Osteoblast (primary cell): Measurements from ENCODE around the gene GALNT9. TPM values are rescaled to one million over a fixed set of nuclear protein-coding genes. Genes with fewer than 3 reads are reported as not detected.
"Not testable (repeated sequence)": the region's sequence is repeated elsewhere in the genome, so short reads cannot be mapped to it uniquely, and the experiment has no call there.

Source experiments
- DNase-seq: peaks from one replicate; pipeline ENCODE4 v3.0.0; 2011; ENCODE audit warnings: low spot score, mixed read lengths; ENCODE audit not compliant: insufficient read length; ENCODE audit errors: missing footprints
- H2AFZ ChIP-seq: 2 replicates; pipeline ENCODE4 v1.6.0; 2011; ENCODE audit warnings: mild to moderate bottlenecking, low read length
- H3K27ac ChIP-seq: 2 replicates; pipeline ENCODE4 v1.5.1; 2011; ENCODE audit warnings: mild to moderate bottlenecking, low read depth, low read length, moderate library complexity
- H3K27me3 ChIP-seq: 2 replicates; pipeline ENCODE4 v1.6.0; 2012; ENCODE audit warnings: mild to moderate bottlenecking, control low read depth, inconsistent platforms, low read length, moderate library complexity; ENCODE audit not compliant: insufficient read depth
- H3K36me3 ChIP-seq: 2 replicates; pipeline ENCODE4 v1.5.1; 2011; ENCODE audit warnings: mild to moderate bottlenecking, low read length, control low read depth, moderate library complexity; ENCODE audit not compliant: insufficient read depth
- H3K4me1 ChIP-seq: 2 replicates; pipeline ENCODE4 v1.5.1; 2011; ENCODE audit warnings: mild to moderate bottlenecking, low read length, control low read depth, moderate library complexity; ENCODE audit not compliant: insufficient read depth
- H3K4me2 ChIP-seq: 2 replicates; pipeline ENCODE4 v1.6.0; 2011; ENCODE audit warnings: mild to moderate bottlenecking, low read length; ENCODE audit not compliant: insufficient read depth
- H3K4me3 ChIP-seq: fragments of 200-600 bp; sonication (generic); 3 replicates; pipeline ENCODE4 v1.5.1; 2012; ENCODE audit warnings: mild to moderate bottlenecking, low read length, inconsistent platforms; ENCODE audit not compliant: insufficient read depth
- H3K79me2 ChIP-seq: 2 replicates; pipeline ENCODE4 v1.6.0; 2012; ENCODE audit warnings: mild to moderate bottlenecking, low read length, control low read depth, inconsistent platforms; ENCODE audit not compliant: insufficient read depth
- H3K9me3 ChIP-seq: 2 replicates; pipeline ENCODE4 v1.5.1; 2011; ENCODE audit warnings: low read depth, low read length, control low read depth
- H4K20me1 ChIP-seq: 2 replicates; pipeline ENCODE4 v1.6.0; 2012; ENCODE audit warnings: mild to moderate bottlenecking, low read length, control low read depth; ENCODE audit not compliant: insufficient read depth
- CTCF ChIP-seq: IDR thresholded peaks from 2 replicates; pipeline ENCODE4 v1.5.1; 2011; ENCODE audit warnings: mild to moderate bottlenecking, low read depth, low read length, moderate library complexity; ENCODE audit errors: extremely low read depth
- total RNA-seq: library from RNA; depleted of rRNA; stranded (reverse); fragments of >200 nt; gene quantifications from 2 replicates; pipeline ENCODE4 v1.2.3, GENCODE V29; 2012

GALNT9 gene
- total RNA-seq, 1 donor, result 0.36 TPM

GRCh38 chr12:132302466-132303358 lies 26.7 kb downstream of the GALNT9 start:
- Histone ChIP-seq H3K79me2 (no peaks in the 10 kb centered on the region), H4K20me1 (no peaks in the 10 kb centered on the region), H2AFZ (no peak overlapping the region), H3K27ac (no peak overlapping the region), H3K4me1 (no peaks in the 10 kb centered on the region), H3K36me3 (no peaks in the 10 kb centered on the region), H3K27me3 (no peaks in the 10 kb centered on the region), H3K4me3 (no peak overlapping the region), H3K4me2 (no peak overlapping the region), H3K9me3 (no peaks in the 10 kb centered on the region)
- no peak for TF ChIP-seq CTCF
- DNase-seq, result no peak

GRCh38 chr12:132300789-132301722 lies 28.3 kb downstream of the GALNT9 start:
- Histone ChIP-seq H3K4me1 (no peaks in the 10 kb centered on the region), H2AFZ (no peak overlapping the region), H3K36me3 (no peaks in the 10 kb centered on the region), H3K4me3 (no peak overlapping the region), H3K9me3 (no peaks in the 10 kb centered on the region), H3K27ac (no peak overlapping the region), H3K27me3 (no peaks in the 10 kb centered on the region), H4K20me1 (no peaks in the 10 kb centered on the region), H3K4me2 (no peak overlapping the region), H3K79me2 (no peaks in the 10 kb centered on the region)
- TF ChIP-seq CTCF, result no peak
- DNase-seq, result no peak

GRCh38 chr12:132296063-132296462 lies 33.3 kb downstream of the GALNT9 start:
- H3K4me1 ChIP-seq, result no peaks in the 10 kb centered on the region
- H3K27me3 ChIP-seq, result peaks cover 3% of the 10 kb centered on the region
- H3K4me2 ChIP-seq, result no peak overlapping the region
- DNase-seq, result no peak
- no peaks in the 10 kb centered on the region for H3K79me2 ChIP-seq
- H3K9me3 ChIP-seq, result no peaks in the 10 kb centered on the region
- no peak overlapping the region for H3K4me3 ChIP-seq
- no peak for TF ChIP-seq CTCF
- H3K27ac ChIP-seq, result no peak overlapping the region
- no peak overlapping the region for H2AFZ ChIP-seq
- no peaks in the 10 kb centered on the region for H3K36me3 ChIP-seq
- no peaks in the 10 kb centered on the region for H4K20me1 ChIP-seq

- H4K20me1 ChIP-seq, H3K4me3 ChIP-seq, H3K79me2 ChIP-seq, H3K36me3 ChIP-seq, H3K27ac ChIP-seq, DNase-seq, H2AFZ ChIP-seq, H3K4me1 ChIP-seq, H3K4me2 ChIP-seq, H3K9me3 ChIP-seq, H3K27me3 ChIP-seq: not testable (repeated sequence)
These were observed 33.8 kb downstream of the GALNT9 start for GRCh38 chr12:132295561-132295960.
